ENCODE results near the gene EIF2B2. TPM values are rescaled to one million over a fixed set of nuclear protein-coding genes. Genes with fewer than 3 reads are reported as not detected.

EIF2B2 gene
- total RNA-seq, 2 experiments from 2014 or later = 47.9 to 54.0 TPM

GRCh38 chr14:75060420-75060819 lies 57.7 kb downstream of the EIF2B2 start:
- H3K36me3 Mint-ChIP-seq = peaks cover 42% of the 10 kb centered on the region
- no peak overlapping the region for H3K27ac Mint-ChIP-seq
- CTCF ChIA-PET = no interaction called here
- H3K4me1 Mint-ChIP-seq = peaks cover 56% of the 10 kb centered on the region
- no peak for ATAC-seq
- no peaks in the 10 kb centered on the region for H3K9me3 Mint-ChIP-seq (ENCODE audit: low read depth)
- no peaks in the 10 kb centered on the region for H3K27me3 Mint-ChIP-seq
- DNase-seq = no peak
- H3K4me3 Mint-ChIP-seq = no peak overlapping the region

Other genes starting within 250 kb of the EIF2B2 start
- 10 to 100 TPM; 57.9 to 64.1 TPM for gene YLPM1, start 239.6 kb upstream of the EIF2B2 start, total RNA-seq
- gene PROX2, start 126.8 kb upstream of the EIF2B2 start, total RNA-seq = under 1 TPM; 0.21 to 0.44 TPM
- gene DLST, start 121.0 kb upstream of the EIF2B2 start, total RNA-seq = 100 to 1,000 TPM; 106 to 119 TPM
- gene RPS6KL1, start 79.7 kb upstream of the EIF2B2 start, total RNA-seq = 1 to 10 TPM; 2.5 to 3.6 TPM
- gene PGF, start 47.3 kb upstream of the EIF2B2 start, total RNA-seq = under 1 TPM; 0.29 to 0.56 TPM
- gene MLH3, start 48.5 kb downstream of the EIF2B2 start, total RNA-seq = 10 to 100 TPM; 15.1 to 16.2 TPM
- 10 to 100 TPM; 45.2 to 59.5 TPM for gene ACYP1, start 61.1 kb downstream of the EIF2B2 start, total RNA-seq
- gene ZC2HC1C, start 66.7 kb downstream of the EIF2B2 start, total RNA-seq = 1 to 10 TPM; 2.8 to 2.9 TPM
- gene NEK9, start 124.1 kb downstream of the EIF2B2 start, total RNA-seq = 10 to 100 TPM; 83.0 to 86.4 TPM
- 100 to 1,000 TPM; 129 to 166 TPM for gene TMED10, start 173.7 kb downstream of the EIF2B2 start, total RNA-seq